HEK293 (cell line): ENCODE results near the gene CPA5.

ENCODE experiments used
- CTCF ChIA-PET: fragments of 350-600 bp; formaldehyde crosslinking; extraction: SDS; loops from one replicate; lab custom pipeline; 2021; ENCODE audit warnings: antibody characterized with exemption; lab: Yijun Ruan, JAX
- POLR2A ChIA-PET: fragments of 300-600 bp; formaldehyde crosslinking; extraction: SDS; loops from one replicate; lab custom pipeline; 2020; ENCODE audit warnings: antibody characterized with exemption, inconsistent platforms; lab: Yijun Ruan, JAX
- H3K27ac ChIP-seq: fragments of 200-500 bp; sonication (Bioruptor generic); 2 replicates; pipeline ENCODE4 v1.5.1; 2014; ENCODE audit warnings: low read depth, low read length, control low read depth, inconsistent platforms; ENCODE audit errors: extremely low read depth
- H3K36me3 ChIP-seq, 2 experiments: fragments of 200-500 bp in 1 of 2; sonication (Bioruptor generic) in 1 of 2; 1 replicate in 1 of 2; 2 replicates in 1 of 2; pipeline ENCODE4 v1.5.1; 2014 to 2017; ENCODE audit warnings: inconsistent platforms in 2 of 2, low read length in 2 of 2; ENCODE audit not compliant: control insufficient read depth in 2 of 2, insufficient read depth in 1 of 2
- H3K4me1 ChIP-seq: fragments of 200-500 bp; sonication (Bioruptor generic); 2 replicates; pipeline ENCODE4 v1.5.1; 2014; ENCODE audit warnings: mild to moderate bottlenecking, low read length, inconsistent platforms; ENCODE audit not compliant: control insufficient read depth, insufficient read depth
- H3K4me3 ChIP-seq: 2 replicates; pipeline ENCODE4 v1.5.1; 2011; ENCODE audit warnings: low read depth, mild to moderate bottlenecking, control low read depth, low read length, moderate library complexity
- H3K9me3 ChIP-seq: fragments of 200-500 bp; sonication (Bioruptor generic); 2 replicates; pipeline ENCODE4 v1.5.1; 2014; ENCODE audit warnings: low read depth, low read length, inconsistent platforms; ENCODE audit not compliant: control insufficient read depth, insufficient read depth
- BCL11B ChIP-seq: fragments of 450-650 bp; formaldehyde crosslinking; IDR thresholded peaks from 2 replicates; pipeline ENCODE4 v1.5.1; 2016; ENCODE audit warnings: low read depth, missing biosample characterization, missing genetic modification characterization
- IKZF3 ChIP-seq: fragments of 450-650 bp; IDR thresholded peaks from 2 replicates; pipeline ENCODE4 v1.5.0; 2018; ENCODE audit warnings: missing biosample characterization, mild to moderate bottlenecking, missing genetic modification characterization, moderate library complexity
- OVOL3 ChIP-seq: fragments of 450-650 bp; formaldehyde crosslinking; IDR thresholded peaks from 2 replicates; pipeline ENCODE4 v1.5.1; 2016; ENCODE audit warnings: missing biosample characterization, missing genetic modification characterization
- SCRT2 ChIP-seq: fragments of 450-650 bp; formaldehyde crosslinking; IDR thresholded peaks from 2 replicates; pipeline ENCODE4 v1.5.1; 2016; ENCODE audit warnings: missing biosample characterization, missing genetic modification characterization
- WT1 ChIP-seq: fragments of 450-650 bp; formaldehyde crosslinking; IDR thresholded peaks from 2 replicates; pipeline ENCODE4 v1.5.1; 2016; ENCODE audit warnings: missing biosample characterization, missing genetic modification characterization
- ZFP3 ChIP-seq: fragments of 450-650 bp; formaldehyde crosslinking; IDR thresholded peaks from 2 replicates; pipeline ENCODE4 v1.5.1; 2016; ENCODE audit warnings: low read depth, missing biosample characterization, missing genetic modification characterization
- ZFP37 ChIP-seq: fragments of 450-650 bp; formaldehyde crosslinking; IDR thresholded peaks from 2 replicates; pipeline ENCODE4 v1.5.1; 2016; ENCODE audit warnings: missing biosample characterization, missing genetic modification characterization
- ZNF24 ChIP-seq: fragments of 450-650 bp; formaldehyde crosslinking; IDR thresholded peaks from 2 replicates; pipeline ENCODE4 v1.5.1; 2016; ENCODE audit warnings: missing biosample characterization, missing genetic modification characterization
- ZNF324 ChIP-seq: fragments of 450-650 bp; formaldehyde crosslinking; IDR thresholded peaks from 2 replicates; pipeline ENCODE4 v1.5.1; 2016; ENCODE audit warnings: missing biosample characterization, missing genetic modification characterization
- ZNF350 ChIP-seq: fragments of 450-650 bp; formaldehyde crosslinking; IDR thresholded peaks from 2 replicates; pipeline ENCODE4 v1.5.0; 2017; ENCODE audit warnings: missing biosample characterization, mild to moderate bottlenecking, missing genetic modification characterization
- ZNF48 ChIP-seq: fragments of 450-650 bp; formaldehyde crosslinking; IDR thresholded peaks from 2 replicates; pipeline ENCODE4 v1.5.1; 2016; ENCODE audit warnings: missing biosample characterization, missing genetic modification characterization
- ZNF510 ChIP-seq: fragments of 450-650 bp; formaldehyde crosslinking; IDR thresholded peaks from 2 replicates; pipeline ENCODE4 v1.5.1; 2018; ENCODE audit warnings: mild to moderate bottlenecking, missing genetic modification characterization, missing biosample characterization; ENCODE audit not compliant: insufficient replicate concordance
- ZNF514 ChIP-seq: fragments of 450-650 bp; formaldehyde crosslinking; IDR thresholded peaks from 2 replicates; pipeline ENCODE4 v1.5.1; 2016; ENCODE audit warnings: missing biosample characterization, missing genetic modification characterization
- ZNF791 ChIP-seq: fragments of 450-650 bp; formaldehyde crosslinking; IDR thresholded peaks from 2 replicates; pipeline ENCODE4 v1.5.1; 2016; ENCODE audit warnings: missing biosample characterization, missing genetic modification characterization
- ZNF830 ChIP-seq: fragments of 450-650 bp; IDR thresholded peaks from 2 replicates; pipeline ENCODE4 v1.5.0; 2018; ENCODE audit warnings: missing biosample characterization, missing genetic modification characterization, low read depth, mild to moderate bottlenecking, moderate library complexity
- TF ChIP-seq, protein P1 (sequence below): fragments of 450-650 bp; formaldehyde crosslinking; IDR thresholded peaks from 2 replicates; pipeline ENCODE4 v1.5.1; 2016; ENCODE audit warnings: missing biosample characterization, missing genetic modification characterization, low read depth
- TF ChIP-seq, protein P2 (sequence below): fragments of 450-650 bp; IDR thresholded peaks from 2 replicates; pipeline ENCODE4 v1.5.1; 2018; ENCODE audit warnings: missing biosample characterization, missing genetic modification characterization
- TF ChIP-seq, protein P3 (sequence below): fragments of 450-650 bp; formaldehyde crosslinking; IDR thresholded peaks from 2 replicates; pipeline ENCODE4 v1.5.1; 2016; ENCODE audit warnings: missing biosample characterization, missing genetic modification characterization, borderline replicate concordance
- TF ChIP-seq, protein P4 (sequence below): fragments of 450-650 bp; formaldehyde crosslinking; IDR thresholded peaks from 2 replicates; pipeline ENCODE4 v1.5.1; 2016; ENCODE audit warnings: missing biosample characterization, missing genetic modification characterization

The CPA5 gene

DNA sequence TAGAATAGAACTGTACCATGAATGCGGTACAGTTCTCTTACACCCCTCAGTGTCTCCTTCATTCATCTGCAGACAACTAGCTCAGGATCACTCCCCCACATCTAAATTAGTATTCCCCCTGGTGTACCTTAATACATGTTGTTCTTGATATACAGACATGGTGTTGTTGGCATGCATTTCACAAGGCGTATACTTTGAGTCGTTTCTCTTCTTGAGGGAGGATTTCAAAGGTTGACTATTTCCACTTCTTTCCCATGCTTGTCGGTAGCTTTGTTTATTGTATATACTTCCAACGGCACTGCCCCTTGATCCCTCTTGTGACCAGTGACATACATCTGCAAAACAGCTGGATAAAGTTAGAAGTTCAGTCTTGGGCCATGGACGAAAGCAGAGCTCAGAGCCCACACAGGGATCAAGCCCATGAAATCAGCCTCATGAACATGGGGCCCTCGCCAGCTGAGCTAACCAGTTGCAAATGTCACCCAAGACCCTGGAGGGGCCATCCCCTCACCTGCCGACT, 43.1 kb upstream of the CPA5 start:
- Histone ChIP-seq H3K4me3 (no peak overlapping the region), H3K36me3 (no peaks in the 10 kb centered on the region), H3K9me3 (no peaks in the 10 kb centered on the region), H3K4me1 (no peaks in the 10 kb centered on the region), H3K27ac (no peak overlapping the region)
- TF ChIP-seq, protein P1, sequence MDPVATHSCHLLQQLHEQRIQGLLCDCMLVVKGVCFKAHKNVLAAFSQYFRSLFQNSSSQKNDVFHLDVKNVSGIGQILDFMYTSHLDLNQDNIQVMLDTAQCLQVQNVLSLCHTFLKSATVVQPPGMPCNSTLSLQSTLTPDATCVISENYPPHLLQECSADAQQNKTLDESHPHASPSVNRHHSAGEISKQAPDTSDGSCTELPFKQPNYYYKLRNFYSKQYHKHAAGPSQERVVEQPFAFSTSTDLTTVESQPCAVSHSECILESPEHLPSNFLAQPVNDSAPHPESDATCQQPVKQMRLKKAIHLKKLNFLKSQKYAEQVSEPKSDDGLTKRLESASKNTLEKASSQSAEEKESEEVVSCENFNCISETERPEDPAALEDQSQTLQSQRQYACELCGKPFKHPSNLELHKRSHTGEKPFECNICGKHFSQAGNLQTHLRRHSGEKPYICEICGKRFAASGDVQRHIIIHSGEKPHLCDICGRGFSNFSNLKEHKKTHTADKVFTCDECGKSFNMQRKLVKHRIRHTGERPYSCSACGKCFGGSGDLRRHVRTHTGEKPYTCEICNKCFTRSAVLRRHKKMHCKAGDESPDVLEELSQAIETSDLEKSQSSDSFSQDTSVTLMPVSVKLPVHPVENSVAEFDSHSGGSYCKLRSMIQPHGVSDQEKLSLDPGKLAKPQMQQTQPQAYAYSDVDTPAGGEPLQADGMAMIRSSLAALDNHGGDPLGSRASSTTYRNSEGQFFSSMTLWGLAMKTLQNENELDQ: no peak
- TF ChIP-seq, protein P2, sequence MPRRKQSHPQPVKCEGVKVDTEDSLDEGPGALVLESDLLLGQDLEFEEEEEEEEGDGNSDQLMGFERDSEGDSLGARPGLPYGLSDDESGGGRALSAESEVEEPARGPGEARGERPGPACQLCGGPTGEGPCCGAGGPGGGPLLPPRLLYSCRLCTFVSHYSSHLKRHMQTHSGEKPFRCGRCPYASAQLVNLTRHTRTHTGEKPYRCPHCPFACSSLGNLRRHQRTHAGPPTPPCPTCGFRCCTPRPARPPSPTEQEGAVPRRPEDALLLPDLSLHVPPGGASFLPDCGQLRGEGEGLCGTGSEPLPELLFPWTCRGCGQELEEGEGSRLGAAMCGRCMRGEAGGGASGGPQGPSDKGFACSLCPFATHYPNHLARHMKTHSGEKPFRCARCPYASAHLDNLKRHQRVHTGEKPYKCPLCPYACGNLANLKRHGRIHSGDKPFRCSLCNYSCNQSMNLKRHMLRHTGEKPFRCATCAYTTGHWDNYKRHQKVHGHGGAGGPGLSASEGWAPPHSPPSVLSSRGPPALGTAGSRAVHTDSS: no peak
- TF ChIP-seq ZNF510: no peak
- ChIA-PET CTCF (interaction anchor here (0.5 to 1.1 kb wide), 3 partner anchors 54 to 1077 kb away, joined by 3 to 4 read pairs (median 3); partner anchors contain the start of gene AHCYL2), POLR2A (no interaction called here)

DNA sequence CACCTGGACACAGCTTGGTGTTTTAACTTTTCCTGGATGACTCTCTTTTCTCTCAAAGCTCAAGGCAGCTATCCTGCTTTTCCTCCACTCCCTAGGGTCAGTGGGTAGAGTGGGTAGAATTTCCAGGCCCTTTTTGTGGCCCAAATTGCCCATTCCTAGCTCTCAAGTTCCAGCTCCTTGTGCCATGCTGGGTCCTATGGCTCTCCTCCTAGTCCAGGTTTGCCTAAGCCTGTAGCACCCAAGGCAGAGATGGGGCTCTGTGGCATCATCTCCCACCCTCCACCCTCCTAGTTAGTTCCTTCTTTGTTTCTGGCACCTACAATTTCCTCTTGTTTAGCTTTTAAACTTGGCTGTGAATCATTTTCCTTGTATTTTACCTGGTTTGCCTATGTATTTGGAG, 42.0 kb upstream of the CPA5 start:
- Histone ChIP-seq H3K9me3 (no peaks in the 10 kb centered on the region), H3K4me1 (no peaks in the 10 kb centered on the region), H3K36me3 (no peaks in the 10 kb centered on the region), H3K27ac (no peak overlapping the region)
- POLR2A ChIA-PET: no interaction called here
- CTCF ChIA-PET: interaction anchor here (0.6 kb wide), 1 partner anchor 25 kb away, joined by 3 read pairs; no protein-coding TSS in a partner anchor
- TF ChIP-seq ZNF350 (tag by site-specific recombination): no peak
- TF ChIP-seq ZFP3 (tag by site-specific recombination): no peak
- TF ChIP-seq WT1 (tag by site-specific recombination): no peak
- no peak for TF ChIP-seq ZNF24
- TF ChIP-seq ZNF48 (tag by site-specific recombination): no peak
- TF ChIP-seq, protein P3, sequence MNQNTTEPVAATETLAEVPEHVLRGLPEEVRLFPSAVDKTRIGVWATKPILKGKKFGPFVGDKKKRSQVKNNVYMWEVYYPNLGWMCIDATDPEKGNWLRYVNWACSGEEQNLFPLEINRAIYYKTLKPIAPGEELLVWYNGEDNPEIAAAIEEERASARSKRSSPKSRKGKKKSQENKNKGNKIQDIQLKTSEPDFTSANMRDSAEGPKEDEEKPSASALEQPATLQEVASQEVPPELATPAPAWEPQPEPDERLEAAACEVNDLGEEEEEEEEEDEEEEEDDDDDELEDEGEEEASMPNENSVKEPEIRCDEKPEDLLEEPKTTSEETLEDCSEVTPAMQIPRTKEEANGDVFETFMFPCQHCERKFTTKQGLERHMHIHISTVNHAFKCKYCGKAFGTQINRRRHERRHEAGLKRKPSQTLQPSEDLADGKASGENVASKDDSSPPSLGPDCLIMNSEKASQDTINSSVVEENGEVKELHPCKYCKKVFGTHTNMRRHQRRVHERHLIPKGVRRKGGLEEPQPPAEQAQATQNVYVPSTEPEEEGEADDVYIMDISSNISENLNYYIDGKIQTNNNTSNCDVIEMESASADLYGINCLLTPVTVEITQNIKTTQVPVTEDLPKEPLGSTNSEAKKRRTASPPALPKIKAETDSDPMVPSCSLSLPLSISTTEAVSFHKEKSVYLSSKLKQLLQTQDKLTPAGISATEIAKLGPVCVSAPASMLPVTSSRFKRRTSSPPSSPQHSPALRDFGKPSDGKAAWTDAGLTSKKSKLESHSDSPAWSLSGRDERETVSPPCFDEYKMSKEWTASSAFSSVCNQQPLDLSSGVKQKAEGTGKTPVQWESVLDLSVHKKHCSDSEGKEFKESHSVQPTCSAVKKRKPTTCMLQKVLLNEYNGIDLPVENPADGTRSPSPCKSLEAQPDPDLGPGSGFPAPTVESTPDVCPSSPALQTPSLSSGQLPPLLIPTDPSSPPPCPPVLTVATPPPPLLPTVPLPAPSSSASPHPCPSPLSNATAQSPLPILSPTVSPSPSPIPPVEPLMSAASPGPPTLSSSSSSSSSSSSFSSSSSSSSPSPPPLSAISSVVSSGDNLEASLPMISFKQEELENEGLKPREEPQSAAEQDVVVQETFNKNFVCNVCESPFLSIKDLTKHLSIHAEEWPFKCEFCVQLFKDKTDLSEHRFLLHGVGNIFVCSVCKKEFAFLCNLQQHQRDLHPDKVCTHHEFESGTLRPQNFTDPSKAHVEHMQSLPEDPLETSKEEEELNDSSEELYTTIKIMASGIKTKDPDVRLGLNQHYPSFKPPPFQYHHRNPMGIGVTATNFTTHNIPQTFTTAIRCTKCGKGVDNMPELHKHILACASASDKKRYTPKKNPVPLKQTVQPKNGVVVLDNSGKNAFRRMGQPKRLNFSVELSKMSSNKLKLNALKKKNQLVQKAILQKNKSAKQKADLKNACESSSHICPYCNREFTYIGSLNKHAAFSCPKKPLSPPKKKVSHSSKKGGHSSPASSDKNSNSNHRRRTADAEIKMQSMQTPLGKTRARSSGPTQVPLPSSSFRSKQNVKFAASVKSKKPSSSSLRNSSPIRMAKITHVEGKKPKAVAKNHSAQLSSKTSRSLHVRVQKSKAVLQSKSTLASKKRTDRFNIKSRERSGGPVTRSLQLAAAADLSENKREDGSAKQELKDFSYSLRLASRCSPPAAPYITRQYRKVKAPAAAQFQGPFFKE (tag by site-specific recombination): no peak
- no peak for TF ChIP-seq SCRT2 (tag by site-specific recombination)
- no peak for TF ChIP-seq ZNF510
- TF ChIP-seq BCL11B (tag by site-specific recombination): no peak
- no peak for TF ChIP-seq ZFP37 (tag by site-specific recombination)
- no peak for TF ChIP-seq IKZF3 (tag by site-specific recombination)
- no peak for TF ChIP-seq ZNF514 (tag by site-specific recombination)
- TF ChIP-seq, protein P4, sequence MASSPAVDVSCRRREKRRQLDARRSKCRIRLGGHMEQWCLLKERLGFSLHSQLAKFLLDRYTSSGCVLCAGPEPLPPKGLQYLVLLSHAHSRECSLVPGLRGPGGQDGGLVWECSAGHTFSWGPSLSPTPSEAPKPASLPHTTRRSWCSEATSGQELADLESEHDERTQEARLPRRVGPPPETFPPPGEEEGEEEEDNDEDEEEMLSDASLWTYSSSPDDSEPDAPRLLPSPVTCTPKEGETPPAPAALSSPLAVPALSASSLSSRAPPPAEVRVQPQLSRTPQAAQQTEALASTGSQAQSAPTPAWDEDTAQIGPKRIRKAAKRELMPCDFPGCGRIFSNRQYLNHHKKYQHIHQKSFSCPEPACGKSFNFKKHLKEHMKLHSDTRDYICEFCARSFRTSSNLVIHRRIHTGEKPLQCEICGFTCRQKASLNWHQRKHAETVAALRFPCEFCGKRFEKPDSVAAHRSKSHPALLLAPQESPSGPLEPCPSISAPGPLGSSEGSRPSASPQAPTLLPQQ (tag by site-specific recombination): no peak
- TF ChIP-seq ZNF791: no peak
- no peak for TF ChIP-seq OVOL3 (tag by site-specific recombination)
- no peak for TF ChIP-seq ZNF324 (tag by site-specific recombination)
- no peak for TF ChIP-seq ZNF830 (tag by site-specific recombination)
- TF ChIP-seq, all 188 proteins: peak for 0
- no peak overlapping the region for H3K4me3 ChIP-seq
